ENCODE results near the gene PRR7.

The PRR7 gene

DNA sequence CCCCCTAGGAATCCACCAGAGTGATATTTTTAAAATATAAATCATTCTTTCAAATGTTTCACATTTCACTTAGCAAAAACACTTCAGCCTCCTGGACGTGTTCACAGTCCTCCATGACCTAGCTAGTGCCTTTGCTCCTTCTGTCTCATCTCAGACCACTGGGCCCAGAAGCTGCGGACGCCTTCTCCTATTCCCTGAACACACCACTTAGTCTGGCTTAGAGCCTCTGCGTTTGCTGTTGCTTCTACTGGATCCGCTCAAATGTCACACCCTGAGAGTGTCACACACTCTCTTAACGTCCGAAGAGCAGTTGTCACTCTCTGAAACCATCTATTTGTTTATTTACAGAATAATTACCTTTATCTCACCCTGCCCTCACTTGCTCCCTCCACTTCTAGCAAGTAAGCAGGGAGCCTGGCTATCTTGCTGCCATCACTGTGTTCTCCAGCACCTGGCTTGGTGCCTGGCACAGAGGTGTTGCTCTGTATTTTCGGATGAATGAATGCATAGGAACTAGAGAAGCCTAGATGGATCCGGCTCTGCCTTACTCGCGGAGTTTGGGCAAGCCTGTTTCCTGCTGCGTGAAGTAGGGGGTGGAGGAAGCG is 21.3 kb upstream of the PRR7 start:
- no peak for DNase-seq

DNA sequence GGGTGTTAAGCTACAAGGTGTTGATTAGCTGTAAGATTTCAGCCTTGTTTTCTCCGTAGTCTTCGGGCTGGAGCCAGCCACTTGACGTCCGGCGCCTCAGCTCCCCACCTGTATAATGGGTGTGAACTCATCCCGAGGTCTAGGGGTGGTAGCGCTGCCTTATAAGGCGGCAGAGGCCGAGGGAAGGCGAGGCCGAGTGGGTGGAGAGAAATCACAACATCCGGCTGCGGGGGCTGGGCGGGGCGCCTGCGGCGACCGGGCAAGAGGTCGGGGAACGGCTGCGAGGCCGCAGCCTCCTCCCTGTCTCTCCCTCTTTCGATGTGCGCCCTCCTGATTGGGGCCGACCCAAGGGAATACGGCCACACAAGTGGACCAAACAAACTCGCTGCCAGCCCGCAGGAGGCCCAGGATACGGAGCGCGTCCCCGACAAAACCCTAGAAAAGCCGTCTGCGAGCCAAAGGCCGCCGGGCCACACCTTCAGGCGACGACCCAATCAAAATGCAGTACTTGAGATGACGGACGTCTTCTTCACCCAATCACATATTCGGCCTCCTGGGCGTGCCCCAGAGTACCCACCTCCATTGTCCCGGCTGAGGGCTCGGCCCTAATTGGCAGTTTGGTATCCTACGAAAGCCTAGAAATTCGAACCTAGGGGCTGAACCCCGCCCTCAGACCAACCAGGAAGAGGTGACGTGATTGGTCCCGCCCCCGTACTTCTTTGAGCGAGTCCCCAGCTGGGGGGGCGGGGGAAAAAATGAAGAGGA is 20.6 kb upstream of the PRR7 start:
- DNase-seq: peak; percentile 100

DNA sequence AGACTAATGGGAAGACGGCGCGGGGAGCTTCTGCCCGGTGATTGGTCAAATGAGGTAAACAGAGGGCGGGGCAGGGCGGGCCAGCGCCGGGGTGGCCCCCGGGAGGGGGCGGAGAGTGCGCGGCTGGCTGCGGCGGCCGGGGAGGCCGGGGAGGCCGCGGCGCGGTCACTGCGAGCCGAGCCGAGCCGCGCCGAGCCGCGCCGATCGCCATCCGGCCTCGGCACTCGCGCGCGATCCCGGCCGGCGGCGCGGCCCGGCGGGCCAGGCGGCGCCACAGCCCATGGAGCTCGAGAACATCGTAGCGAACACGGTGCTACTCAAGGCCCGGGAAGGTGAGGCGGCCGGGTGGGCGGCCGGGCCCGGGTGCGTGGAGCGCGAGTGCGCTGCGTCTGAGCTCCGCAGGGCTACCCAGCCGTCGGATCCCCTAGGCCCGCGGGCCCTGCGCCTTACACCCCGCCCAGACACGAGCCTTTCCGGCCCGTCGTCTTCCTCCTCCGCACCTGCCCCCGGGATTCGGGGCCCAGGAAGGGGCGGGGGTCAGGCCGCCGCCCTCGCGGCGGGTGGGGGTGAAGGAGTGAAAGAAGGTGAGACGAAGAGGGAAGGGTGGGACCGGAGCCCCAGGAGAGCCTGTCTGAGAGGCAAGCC is 19.9 kb upstream of the PRR7 start, which contains the start of gene GRK6:
Gene GRK6 (plus strand): TSS at position 111 of the 645 bp plus-strand sequence. CDS start 170 bp downstream, at position 281.
- DNase-seq: peak; percentile 76

DNA sequence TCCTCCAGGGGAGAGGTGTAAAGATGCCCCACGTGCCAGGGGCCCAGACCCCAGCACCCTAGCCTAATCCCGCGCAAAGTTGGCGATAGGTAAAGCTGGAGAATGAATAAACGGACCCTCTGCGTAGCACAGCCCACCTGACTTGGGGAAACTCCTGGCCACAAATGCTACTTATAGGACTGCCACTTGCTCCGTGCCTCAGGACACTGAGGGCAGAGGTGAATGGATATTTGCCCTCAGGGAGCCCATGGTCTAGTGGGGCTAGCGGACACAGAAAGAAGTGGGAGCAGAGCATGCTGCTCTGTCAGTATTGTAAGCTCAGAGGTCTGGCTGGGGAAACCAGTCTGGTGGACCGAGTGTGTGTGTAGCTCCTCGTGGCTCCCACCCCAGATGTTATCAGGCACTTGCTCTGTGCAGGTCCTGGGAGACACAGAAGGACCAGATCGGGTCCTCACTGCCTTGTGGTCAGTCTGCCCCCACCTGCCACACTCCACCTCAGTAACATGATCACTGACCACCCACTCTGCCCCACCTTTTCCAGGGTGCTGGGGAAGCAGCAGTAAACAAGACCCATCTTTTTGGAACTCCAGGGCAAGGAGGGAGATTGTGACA is 19.3 kb upstream of the PRR7 start:
- no peak for DNase-seq

DNA sequence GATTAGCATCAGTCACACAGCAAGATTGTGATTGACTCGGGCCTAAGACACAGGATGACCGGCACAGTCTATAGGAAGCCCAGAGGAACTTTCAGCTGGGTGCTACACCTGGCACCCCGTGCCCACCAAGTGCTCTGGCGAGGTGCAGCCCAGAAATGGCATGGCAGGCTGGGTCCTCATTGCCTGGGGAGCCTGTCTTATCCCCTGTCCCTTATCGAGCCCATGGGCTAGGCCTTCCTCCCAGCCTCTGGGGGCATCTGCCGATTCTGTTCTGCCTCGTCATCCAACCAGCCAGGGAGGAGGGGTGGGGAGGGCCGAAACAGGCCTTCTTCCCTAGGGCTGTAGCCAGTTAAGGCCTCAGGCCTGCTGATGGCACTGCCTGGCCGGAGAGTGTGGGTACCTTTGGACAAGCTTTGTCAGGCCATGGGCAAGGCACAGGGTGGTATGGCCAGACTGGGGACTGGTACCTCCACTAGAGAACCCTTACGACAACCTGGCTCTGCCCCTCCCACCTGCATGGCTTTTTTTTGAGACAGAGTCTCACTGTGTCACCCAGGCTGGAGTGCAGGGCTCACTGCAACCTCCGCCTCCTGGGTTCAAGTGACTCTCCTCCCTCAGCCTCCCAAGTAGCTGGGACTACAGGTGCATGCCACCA is 18.6 kb upstream of the PRR7 start:
- DNase-seq: peak; percentile 32

DNA sequence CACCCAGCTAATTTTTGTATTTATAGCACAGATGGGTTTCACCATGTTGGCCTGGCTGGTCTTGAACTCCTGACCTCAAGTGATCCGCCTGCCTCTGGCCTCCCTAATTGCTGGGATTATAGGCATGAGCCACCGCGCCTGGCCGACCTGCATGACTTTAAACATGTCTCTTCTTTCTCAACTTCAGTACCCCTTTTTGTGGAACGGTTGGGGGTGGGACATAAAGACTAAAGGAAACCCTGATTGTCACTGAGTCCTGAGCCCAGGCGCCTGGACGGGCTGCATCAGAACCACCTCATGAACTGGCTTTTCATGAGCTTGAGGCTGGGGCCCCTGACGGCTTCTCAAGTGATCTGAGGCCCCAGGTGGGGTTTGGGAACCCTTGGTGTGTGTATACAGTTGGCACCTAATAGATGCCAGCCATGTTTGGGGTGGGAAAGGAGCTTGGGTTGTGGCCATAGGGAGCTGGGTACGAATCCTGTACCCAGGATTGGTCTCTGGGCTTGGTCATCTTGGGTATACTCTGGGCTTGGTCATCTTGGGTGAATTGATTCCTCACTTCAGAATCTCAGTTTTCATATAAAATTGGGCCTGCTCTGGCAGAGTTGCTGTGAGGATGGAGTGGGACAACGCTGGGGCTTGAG is 17.9 kb upstream of the PRR7 start:
- no peak for DNase-seq

DNA sequence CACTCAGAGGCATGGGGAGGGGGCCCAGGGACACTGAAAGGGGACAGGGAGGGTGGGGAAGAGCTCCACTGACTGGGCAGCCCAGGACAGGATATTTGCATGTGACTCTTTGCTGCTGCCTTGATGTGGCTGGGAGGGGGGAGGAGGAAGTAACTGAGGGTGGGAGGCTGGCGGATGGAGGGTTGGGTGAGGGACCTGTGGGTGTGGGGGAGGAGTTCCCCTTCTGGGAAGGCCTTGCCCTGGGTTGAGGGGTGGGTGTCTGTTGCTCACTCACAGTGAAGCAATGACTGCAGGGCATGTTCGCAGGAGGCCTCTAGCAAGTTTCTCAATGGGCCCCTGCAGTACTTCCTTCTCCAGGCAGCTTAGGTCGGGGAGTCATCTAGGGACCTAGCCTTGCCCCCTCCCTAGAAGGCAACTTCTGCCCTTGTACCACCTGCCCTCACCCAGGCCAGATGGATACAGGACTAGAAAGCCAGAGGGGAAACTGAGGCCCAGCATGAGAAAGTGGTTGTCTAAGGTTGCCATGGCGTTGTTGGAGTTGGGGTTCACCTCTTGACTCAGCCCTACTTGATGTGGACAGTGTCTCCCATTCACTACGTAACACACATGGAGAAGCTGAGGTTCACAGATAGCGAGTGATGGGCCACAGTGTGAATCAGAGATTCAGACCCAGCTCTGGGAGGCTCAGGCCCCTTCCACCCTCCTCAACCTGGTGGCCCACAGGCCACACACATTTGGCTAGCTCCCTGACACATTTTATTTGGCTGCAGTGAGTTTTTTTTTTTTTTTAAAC is 17.2 kb upstream of the PRR7 start:
- DNase-seq: peak; percentile 90

DNA sequence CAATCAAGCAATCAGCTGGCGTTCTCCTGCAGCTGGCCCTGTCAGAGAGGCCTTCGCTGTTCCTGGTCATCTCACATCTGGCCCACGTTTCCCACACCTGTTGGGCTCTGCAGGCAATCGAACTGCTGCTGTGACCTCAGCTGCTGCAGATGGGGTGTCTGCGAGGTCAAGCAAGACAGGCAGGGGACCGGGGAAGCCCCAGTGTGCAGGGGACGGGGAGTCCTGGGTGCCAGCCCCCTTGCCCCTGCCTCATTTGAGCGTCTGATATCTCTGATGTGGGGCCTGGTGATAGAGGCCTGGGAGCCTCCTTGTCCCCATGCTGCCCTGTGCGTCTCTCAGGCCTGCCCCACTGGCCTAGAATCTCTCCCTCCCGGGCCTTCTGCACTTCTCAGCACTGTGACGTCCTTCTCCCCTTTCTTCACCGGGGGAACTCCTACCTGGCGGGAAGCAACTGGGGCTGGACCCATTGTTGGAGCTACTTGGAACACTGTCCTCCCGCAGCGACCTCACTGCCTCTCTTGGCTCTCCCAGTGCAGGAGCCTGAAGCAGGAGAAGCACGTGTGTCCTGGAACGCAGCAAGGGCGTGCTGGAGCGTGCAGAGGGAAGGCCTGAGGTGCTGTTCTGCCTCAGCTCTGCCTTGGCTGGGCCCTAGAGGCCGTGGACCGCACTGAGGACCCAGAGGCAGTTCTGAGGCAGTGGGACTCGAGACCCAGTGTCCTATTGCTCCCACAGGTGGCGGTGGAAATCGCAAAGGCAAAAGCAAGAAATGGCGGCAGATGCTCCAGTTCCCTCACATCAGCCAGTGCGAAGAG is 16.3 kb upstream of the PRR7 start:
- no peak for DNase-seq

DNA sequence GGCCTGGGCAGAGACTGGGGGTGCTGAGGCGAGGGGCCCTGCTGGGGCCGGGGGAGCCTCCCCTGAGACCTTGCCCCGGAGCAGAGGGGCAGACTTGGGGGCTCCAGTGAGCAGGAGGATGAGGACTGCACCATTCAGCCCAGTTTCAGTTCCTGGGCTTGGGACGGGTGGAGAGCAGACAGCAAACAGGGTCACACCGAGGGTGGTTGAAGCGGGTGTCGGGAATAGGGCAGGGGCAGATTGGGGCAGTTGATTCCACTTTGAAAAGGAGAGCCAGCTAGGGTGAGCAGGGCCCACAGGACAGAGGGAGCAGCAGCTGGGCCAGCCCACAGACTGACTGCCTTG is 15.7 kb upstream of the PRR7 start:
- no peak for DNase-seq

DNA sequence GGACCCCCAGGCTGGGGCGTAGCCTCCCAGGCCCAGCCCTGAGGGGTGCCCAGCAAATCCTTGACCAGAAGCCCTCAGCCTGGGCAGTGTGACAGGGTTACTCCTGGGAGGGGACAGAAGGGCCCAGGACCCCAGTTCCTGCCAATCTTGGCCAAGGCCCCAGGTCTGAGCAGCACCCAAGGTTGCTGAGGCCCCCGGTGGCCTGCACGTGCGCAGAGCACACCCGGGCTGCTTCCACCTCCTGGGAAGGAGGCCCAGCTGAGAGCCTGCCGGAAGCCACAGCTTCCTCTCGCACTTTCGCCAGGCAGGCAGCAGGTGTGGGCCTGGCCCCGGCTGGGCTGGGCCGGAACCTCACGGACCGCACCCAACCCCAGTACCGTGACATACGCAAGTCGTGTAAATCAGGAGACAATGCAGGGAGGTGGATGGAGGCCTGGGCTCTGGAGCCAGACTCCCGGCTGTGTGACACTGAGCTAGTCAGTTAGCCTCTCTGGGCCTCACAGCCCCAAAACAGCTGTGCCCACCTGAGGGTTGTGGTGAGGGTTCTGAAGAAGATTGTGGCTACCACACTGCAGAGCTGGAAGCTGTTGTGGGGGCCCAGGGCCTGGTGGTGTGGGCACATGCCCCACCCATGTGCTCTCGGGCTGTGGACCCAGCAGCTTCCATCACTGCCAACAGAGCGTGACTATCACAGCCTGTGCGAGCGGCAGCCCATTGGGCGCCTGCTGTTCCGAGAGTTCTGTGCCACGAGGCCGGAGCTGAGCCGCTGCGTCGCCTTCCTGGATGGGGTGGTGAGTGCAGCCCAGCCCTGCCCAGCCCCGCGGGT is 15.1 kb upstream of the PRR7 start:
- peak; percentile 85 for DNase-seq

DNA sequence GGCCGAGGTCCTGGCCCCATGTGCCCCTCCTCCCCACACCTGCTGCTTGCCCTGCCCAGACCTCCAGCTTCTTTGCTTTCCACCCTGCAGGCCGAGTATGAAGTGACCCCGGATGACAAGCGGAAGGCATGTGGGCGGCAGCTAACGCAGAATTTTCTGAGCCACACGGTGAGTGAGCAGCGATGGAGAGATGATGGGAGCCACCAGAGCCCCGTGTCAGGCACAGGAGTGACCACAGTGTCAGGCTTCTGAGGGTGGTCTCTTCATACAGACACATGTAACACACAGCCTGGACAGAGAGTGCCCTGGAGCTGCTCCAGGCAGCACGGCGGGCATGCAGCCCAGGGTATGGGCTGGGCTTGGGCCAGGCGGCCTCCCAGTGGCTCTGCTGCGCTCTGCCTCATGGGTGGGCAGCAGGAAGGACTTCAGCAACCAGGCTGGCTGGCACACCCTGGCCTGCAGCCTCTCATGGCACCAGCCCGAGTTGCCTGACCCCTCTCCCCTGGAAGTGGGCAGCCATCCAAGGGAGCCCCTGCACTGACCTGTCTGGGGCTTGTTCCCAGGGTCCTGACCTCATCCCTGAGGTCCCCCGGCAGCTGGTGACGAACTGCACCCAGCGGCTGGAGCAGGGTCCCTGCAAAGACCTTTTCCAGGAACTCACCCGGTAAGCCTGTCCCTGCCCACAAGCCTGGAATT is 14.3 kb upstream of the PRR7 start:
- no peak for DNase-seq

DNA sequence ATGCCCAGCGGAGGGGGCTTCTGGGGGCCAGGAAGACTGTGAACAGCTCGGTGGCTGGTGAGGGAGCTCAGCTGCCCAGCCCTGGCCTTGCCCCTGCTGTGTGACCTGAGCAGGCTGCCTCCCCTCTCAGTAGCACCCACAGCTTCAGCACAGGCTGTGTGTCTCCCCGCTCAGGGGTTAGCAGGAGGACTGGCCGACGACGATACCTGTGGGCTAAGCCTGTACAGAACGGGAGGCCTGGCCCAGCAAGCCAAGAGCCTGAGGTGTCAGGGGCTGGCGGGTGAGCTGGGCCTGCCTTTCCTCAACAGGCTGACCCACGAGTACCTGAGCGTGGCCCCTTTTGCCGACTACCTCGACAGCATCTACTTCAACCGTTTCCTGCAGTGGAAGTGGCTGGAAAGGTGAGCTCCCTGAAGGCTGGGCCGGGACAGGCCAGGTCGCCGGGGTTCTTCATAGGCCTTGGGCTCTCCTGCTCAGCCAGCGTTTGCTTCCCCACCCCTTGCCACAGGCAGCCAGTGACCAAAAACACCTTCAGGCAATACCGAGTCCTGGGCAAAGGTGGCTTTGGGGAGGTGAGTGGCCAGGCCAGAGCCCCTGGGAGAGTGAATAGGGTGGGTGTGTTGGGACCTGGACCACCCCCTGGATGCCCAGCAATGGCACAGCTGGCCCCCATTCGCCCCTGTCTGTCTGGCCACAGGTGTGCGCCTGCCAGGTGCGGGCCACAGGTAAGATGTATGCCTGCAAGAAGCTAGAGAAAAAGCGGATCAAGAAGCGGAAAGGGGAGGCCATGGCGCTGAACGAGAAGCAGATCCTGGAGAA is 13.6 kb upstream of the PRR7 start:
- DNase-seq: no peak

DNA sequence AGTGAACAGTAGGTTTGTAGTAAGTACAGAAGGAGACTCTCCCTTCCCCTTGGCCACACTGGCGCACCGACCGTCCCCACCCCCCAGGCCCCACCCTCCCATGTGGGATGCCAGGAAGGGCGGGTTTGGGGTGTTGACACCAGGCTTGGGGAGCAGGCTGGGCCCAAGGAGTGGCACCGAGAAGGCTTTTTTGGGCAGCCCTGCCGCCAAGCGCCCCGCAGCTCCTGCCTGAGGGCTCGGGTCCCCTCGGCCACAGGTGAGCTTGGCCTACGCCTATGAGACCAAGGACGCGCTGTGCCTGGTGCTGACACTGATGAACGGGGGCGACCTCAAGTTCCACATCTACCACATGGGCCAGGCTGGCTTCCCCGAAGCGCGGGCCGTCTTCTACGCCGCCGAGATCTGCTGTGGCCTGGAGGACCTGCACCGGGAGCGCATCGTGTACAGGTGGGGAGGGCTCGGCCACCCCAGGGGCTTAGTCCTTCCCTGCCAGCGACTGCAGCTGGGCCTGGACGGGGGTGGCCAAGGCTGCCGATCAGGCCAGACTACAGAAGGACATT is 12.9 kb upstream of the PRR7 start:
- no peak for DNase-seq

DNA sequence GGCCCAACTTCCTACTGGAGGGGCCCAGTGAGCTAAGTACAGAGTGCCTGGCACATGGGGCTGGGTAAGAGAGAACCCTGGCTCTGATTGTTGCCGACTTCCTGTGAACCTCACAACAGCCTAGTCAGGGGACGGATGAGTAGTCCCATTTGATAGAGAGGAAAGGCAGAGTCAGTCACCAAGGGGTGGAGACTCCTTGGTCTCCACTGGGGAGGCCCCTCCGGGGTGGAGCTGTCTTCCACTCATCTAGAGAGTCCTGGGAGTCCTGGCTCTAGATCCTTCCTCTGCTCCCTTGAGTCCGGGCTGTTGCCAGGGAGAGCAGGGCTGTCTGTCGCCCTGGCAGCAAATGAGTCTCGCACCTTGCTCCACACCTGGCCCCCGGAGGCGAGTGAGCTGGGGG is 12.2 kb upstream of the PRR7 start:
- no peak for DNase-seq

DNA sequence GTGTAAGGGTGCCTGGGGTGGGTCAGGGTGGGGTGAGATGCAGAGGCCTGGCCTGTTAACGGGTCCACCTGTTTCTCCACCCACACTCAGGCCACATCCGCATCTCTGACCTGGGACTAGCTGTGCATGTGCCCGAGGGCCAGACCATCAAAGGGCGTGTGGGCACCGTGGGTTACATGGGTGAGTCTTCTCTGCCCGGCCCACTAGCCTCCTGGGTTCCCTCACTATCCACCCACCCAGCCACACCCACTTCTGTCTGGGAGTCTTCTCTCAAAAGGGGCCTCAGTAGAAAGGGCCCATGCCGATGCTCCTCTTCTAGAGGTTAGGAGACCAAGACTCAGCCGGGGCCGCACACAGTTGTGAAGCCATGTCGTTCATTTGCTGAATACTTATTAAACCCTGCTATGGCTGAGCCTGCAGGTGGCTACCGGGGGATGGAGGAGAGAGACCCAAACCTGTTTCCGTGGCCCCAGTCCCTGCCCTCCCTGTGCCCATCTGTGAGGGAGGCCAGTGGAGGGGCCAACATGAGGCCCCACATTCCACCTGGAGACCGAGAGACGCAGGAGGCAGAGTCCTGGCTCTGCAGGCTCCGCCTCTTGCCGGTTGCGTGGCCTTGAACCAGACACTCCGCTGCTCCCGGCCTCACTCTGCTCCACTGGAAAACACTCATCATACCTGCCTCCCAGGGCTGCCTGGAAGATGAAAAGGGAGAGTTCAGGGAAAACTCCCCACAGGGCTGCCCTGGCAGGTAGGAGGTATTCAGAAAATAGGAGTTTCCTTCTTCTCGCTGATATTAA is 11.5 kb upstream of the PRR7 start:
- DNase-seq: no peak

DNA sequence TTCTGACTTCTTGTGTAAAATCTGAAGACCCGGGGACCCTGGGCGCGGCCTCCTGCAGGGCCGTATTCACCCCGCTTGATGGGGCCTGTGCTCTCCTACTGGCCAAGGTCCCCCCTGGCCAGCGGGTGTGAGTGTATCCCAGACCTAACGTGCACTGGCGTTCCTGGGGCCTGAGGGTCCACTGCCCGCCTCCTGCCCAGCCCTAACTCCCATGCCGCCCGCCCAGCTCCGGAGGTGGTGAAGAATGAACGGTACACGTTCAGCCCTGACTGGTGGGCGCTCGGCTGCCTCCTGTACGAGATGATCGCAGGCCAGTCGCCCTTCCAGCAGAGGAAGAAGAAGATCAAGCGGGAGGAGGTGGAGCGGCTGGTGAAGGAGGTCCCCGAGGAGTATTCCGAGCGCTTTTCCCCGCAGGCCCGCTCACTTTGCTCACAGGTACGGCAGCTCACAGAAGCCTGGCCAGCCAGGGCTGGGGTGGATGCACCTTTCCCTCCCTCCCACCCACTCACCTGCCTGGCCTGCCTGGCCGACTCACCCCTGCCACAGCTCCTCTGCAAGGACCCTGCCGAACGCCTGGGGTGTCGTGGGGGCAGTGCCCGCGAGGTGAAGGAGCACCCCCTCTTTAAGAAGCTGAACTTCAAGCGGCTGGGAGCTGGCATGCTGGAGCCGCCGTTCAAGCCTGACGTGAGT is 10.6 kb upstream of the PRR7 start:
- DNase-seq: no peak

DNA sequence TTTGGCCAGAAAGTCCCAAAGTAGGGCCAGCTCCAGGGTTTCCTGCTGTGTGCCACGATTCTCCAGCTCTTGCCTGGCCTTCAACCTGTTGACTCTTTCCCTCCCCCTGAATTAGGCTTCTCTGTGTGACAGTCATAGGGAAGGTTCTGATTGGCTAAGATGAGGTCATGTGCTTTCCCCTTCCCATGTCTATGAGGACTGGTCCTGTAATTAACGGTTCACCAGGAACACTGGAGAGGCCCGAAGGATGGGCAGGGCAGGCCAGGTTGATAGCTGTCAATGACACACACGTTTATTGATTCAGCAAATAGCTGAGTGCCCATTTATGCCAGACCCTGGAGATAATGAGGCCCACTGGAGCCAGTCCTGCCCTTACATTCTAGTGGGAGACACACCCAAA is 9.0 kb upstream of the PRR7 start:
- DNase-seq: no peak

Data from CD4-positive, alpha-beta T cell treated with Interferon gamma for 1 hour (primary cell).